ENCODE data around the gene PTPRN2. TPM values are rescaled to one million over a fixed set of nuclear protein-coding genes. Genes with fewer than 3 reads are reported as not detected.

PTPRN2 gene
- total RNA-seq, 2 donors from 2014 or later: 26.1 to 55.5 TPM

DNA sequence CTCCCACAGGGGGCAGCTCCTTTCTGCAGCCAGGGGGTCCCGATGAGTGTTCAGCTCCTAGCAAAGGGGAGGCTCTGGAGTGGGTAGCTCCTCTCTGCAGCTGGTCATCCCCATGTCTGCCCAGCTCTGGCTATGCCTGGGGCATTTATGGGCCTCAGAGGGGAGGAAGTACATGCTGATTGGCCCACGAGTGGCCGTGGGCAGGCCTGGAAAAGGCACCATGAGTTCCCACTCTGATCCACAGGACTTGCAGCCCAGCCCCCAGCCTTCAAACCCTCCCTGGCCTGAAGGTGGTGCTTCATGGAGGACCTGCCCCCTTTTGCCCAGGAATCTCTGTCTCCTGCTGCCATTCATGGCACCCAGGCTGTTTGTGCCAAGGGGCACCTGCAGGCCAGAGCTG lies 982.0 kb downstream of the PTPRN2 start:
- DNase-seq (ENCODE audit: low spot score): no peak
- Histone ChIP-seq H3K4me1 (replicated peaks) (no peaks in the 10 kb centered on the region), H3K27me3 (replicated peaks; ENCODE audit: insufficient read depth) (no peaks in the 10 kb centered on the region), H3K36me3 (no peaks in the 10 kb centered on the region), H3K9me3 (no peaks in the 10 kb centered on the region), H3K4me3 (no peak overlapping the region), H3K27ac (no peak overlapping the region)
- TF ChIP-seq, protein P1, sequence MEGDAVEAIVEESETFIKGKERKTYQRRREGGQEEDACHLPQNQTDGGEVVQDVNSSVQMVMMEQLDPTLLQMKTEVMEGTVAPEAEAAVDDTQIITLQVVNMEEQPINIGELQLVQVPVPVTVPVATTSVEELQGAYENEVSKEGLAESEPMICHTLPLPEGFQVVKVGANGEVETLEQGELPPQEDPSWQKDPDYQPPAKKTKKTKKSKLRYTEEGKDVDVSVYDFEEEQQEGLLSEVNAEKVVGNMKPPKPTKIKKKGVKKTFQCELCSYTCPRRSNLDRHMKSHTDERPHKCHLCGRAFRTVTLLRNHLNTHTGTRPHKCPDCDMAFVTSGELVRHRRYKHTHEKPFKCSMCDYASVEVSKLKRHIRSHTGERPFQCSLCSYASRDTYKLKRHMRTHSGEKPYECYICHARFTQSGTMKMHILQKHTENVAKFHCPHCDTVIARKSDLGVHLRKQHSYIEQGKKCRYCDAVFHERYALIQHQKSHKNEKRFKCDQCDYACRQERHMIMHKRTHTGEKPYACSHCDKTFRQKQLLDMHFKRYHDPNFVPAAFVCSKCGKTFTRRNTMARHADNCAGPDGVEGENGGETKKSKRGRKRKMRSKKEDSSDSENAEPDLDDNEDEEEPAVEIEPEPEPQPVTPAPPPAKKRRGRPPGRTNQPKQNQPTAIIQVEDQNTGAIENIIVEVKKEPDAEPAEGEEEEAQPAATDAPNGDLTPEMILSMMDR (IDR thresholded peaks at IDR 0.05): no peak
- no peak for TF ChIP-seq POLR2A (IDR thresholded peaks at IDR 0.05)
- no peak for TF ChIP-seq POLR2AphosphoS5 (IDR thresholded peaks at IDR 0.05)
- intact Hi-C loops (cut with DNase I): no loop called here
- 94% methylated on average over 3 of the region's 3 CpGs for WGBS

DNA sequence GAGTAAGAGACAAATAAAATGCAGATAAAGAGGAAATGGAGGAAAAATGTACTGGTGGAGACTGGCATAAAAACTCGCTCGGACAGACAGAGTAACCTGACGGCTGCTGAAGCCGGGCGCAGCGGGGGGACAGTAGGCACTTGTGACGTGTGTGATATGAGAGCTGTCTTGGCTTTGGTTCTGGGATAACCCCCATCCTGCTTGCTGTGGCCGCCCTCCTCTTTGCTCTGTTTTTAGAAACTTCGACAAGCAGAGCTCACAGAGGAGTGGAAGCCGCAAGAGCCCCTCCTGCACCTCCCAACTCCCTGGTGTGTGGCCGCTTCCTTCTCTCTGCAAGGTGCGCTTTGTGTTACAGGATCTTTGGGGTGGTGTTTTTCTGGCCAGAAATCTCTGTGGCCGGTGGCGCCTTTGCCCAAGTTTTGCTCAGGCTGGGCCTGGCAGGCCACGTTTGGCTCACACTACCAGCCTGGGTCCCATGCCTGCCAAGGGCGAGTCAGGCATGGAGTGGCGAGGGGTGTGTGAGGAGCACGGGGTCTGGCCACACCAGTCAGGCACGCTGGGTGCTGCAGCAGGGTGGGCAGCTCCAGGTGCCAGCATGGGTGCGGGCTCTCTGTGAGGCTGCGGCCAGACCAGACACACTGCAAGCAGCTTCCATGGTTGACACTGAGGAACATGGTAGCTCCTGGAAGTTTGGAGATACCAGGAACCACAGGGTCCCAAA lies 982.8 kb downstream of the PTPRN2 start:
- Histone ChIP-seq H3K9me3 (no peaks in the 10 kb centered on the region), H3K4me3 (no peak overlapping the region), H3K36me3 (no peaks in the 10 kb centered on the region), H3K27me3 (replicated peaks; ENCODE audit: insufficient read depth) (no peaks in the 10 kb centered on the region), H3K27ac (no peak overlapping the region), H3K4me1 (replicated peaks) (no peaks in the 10 kb centered on the region)
- TF ChIP-seq POLR2AphosphoS5 (IDR thresholded peaks at IDR 0.05) (no peak), POLR2A (IDR thresholded peaks at IDR 0.05) (no peak)
- TF ChIP-seq, protein P1 (IDR thresholded peaks at IDR 0.05): no peak
- intact Hi-C loops (cut with DNase I): no loop called here
- no peak for DNase-seq (ENCODE audit: low spot score)
- 84% methylated on average over 20 of the region's 21 CpGs for WGBS

DNA sequence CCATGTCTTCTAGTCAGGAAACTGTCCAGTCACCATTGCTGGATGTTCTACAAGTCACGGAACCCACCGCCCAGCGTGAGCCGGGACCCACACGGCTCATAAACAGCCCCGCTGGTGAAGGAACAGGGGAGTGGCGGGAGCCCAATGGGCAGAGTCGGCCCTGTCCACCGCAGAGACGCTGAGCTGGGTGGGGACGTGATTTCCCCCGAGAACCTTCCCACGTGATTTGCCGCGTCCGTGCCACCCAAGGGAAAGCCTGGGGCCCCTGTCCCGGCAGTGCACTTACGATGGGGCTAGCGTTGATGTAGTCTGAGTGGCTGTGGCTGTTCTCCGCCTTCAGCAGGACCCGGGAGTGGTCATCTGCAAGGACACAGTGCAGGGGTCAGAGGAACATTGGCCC lies 983.9 kb downstream of the PTPRN2 start:
- WGBS: 90% methylated on average over 21 of the region's 21 CpGs
- Histone ChIP-seq H3K36me3 (no peaks in the 10 kb centered on the region), H3K4me1 (replicated peaks) (no peaks in the 10 kb centered on the region), H3K9me3 (no peaks in the 10 kb centered on the region), H3K27ac (no peak overlapping the region), H3K4me3 (no peak overlapping the region), H3K27me3 (replicated peaks; ENCODE audit: insufficient read depth) (no peaks in the 10 kb centered on the region)
- intact Hi-C loops (cut with DNase I): no loop called here
- TF ChIP-seq POLR2A (IDR thresholded peaks at IDR 0.05): no peak
- no peak for DNase-seq (ENCODE audit: low spot score)

DNA sequence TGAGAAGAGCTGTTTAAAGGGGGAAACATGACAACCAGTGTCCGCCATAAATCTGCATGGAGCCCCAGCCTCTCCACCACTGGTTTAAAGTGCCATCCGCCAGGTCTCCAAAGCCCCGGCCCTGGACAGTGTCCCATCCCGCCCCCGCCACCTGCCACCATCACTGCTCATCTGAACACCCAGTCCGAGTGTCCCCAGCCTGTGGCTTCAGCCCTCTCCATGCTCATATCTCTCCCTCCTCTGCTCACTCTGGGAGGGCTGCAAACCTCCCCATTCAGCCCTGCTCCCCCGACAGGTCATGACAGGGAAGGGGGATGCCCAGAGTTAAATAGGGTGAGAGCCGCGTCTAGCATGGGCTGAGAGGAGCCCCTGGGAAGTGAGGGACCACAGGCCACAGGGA lies 984.6 kb downstream of the PTPRN2 start:
- H3K4me1 ChIP-seq (replicated peaks): no peaks in the 10 kb centered on the region
- 82% methylated on average over 9 of the region's 9 CpGs for WGBS
- DNase-seq (ENCODE audit: low spot score): no peak

DNA sequence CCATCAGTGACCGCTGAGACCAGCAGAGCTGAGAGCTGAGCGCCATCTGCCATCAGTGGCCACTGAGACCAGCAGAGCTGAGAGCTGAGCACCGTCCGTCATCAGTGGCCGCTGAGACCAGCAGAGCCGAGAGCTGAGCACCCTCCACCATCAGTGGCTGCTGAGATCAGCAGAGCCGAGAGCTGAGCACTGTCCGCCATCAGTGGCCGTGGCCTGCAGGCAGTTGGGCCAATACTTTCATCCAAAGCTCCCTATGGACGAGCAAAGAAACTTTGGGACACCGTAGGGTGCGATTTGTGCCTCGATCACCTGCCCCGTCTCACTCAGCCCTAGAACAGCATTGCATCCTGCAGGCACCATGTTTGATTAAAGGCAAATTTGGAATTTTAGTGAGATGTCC lies 985.0 kb downstream of the PTPRN2 start:
- intact Hi-C loops (cut with DNase I): no loop called here
- no peak for DNase-seq (ENCODE audit: low spot score)
- no peak overlapping the region for H3K27ac ChIP-seq
- WGBS: 95% methylated on average over 14 of the region's 14 CpGs
- no peaks in the 10 kb centered on the region for H3K36me3 ChIP-seq
- H3K9me3 ChIP-seq: no peaks in the 10 kb centered on the region
- TF ChIP-seq, protein P1 (IDR thresholded peaks at IDR 0.05): no peak
- TF ChIP-seq POLR2A (IDR thresholded peaks at IDR 0.05): no peak
- TF ChIP-seq POLR2AphosphoS5 (IDR thresholded peaks at IDR 0.05): no peak
- H3K4me1 ChIP-seq (replicated peaks): no peaks in the 10 kb centered on the region
- H3K27me3 ChIP-seq (replicated peaks; ENCODE audit: insufficient read depth): no peaks in the 10 kb centered on the region
- H3K4me3 ChIP-seq: no peak overlapping the region

More for the DNA sequence above, 984.6 kb downstream of the PTPRN2 start:
- Histone ChIP-seq H3K27me3 (replicated peaks; ENCODE audit: insufficient read depth) (no peaks in the 10 kb centered on the region), H3K27ac (no peak overlapping the region), H3K9me3 (no peaks in the 10 kb centered on the region), H3K4me3 (no peak overlapping the region), H3K36me3 (no peaks in the 10 kb centered on the region)
- intact Hi-C loops (cut with DNase I): no loop called here
- TF ChIP-seq POLR2AphosphoS5 (IDR thresholded peaks at IDR 0.05) (no peak), POLR2A (IDR thresholded peaks at IDR 0.05) (no peak)
- TF ChIP-seq, protein P1 (IDR thresholded peaks at IDR 0.05): no peak
